GM19043 (cell line): Measurements from ENCODE around the gene APC2.
"Not testable (repeated sequence)": the region's sequence is repeated elsewhere in the genome, so short reads cannot be mapped to it uniquely, and the experiment has no call there.

Experiments
- ATAC-seq: cut with Tn5 transposase; IDR thresholded peaks from one replicate; pipeline ENCODE4 v1.9.1; 2021; ENCODE audit warnings: low read depth; ENCODE audit not compliant: unreplicated experiment

Gene APC2

DNA sequence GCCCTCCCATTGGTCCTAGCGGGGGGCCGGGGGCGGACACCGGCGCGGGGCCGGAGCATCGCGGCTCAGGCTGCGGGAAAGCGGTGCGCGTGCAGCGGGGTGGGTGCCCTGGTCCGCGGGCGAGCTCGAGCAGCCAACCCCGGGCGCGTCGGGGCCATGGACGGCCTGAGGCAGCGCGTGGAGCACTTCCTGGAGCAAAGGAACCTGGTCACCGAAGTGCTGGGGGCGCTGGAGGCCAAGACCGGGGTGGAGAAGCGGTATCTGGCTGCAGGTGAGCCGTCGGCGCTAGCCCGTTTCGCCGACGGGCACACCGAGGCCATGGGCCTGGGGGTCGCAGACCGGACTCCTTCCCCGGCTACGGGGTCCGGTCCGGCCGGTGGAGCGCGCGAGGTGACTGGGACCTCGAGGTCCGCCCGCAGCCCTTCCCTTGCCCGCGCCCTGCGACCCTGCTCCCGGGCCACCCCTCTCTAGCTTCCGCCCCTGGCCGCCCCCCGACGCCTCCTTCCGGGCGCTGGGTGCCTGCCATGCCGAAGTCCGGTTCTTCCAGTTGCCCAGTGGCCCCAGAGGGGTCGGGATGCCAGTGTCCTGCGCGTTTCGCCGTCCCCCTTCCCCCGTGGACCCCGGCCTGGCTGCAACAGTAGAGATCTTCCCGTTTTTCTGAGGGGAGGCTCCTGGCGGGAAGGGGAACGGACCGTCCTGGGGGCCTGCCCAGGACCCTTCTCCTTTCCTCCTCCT is 41.4 kb downstream of the APC2 start, which contains the start of gene REEP6:
Gene REEP6 (plus strand): TSS at position 68 of the 735 bp plus-strand sequence. CDS start 89 bp downstream, at position 157.
- no peak for ATAC-seq

GRCh38 chr19:1491849-1492170 is 41.9 kb downstream of the APC2 start:
- no peak for ATAC-seq

DNA sequence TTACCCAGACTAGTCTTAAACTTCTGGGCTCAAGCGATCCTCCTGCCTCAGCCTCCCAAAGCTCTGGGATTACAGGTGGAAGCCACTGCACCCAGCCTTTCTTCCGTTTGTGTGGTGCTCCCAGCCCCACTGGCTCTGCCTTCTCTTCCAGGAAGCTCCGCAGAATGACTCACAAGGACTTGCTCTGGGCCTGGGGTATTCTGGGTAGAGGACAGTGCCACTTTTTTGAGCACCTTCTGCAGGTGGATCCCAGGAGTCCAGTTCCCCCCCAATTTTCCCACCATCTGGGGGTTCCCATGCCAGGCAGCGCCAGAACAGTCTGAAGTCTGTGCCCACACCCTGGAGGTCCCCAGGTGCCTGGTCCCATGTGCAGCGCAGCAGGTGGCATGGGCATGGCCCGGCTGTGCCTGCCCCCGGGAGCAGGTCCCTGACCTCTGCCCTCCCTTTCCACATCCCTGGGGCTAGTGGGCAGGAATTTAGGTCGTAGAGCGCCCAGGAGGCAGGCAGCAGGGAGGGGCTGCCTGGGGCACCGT is 42.6 kb downstream of the APC2 start:
- ATAC-seq, result no peak

GRCh38 chr19:1494115-1494815 is 44.3 kb downstream of the APC2 start:
- ATAC-seq, result no peak

- no peak for ATAC-seq
These were observed 45.3 kb downstream of the APC2 start for GRCh38 chr19:1495051-1495798.

DNA sequence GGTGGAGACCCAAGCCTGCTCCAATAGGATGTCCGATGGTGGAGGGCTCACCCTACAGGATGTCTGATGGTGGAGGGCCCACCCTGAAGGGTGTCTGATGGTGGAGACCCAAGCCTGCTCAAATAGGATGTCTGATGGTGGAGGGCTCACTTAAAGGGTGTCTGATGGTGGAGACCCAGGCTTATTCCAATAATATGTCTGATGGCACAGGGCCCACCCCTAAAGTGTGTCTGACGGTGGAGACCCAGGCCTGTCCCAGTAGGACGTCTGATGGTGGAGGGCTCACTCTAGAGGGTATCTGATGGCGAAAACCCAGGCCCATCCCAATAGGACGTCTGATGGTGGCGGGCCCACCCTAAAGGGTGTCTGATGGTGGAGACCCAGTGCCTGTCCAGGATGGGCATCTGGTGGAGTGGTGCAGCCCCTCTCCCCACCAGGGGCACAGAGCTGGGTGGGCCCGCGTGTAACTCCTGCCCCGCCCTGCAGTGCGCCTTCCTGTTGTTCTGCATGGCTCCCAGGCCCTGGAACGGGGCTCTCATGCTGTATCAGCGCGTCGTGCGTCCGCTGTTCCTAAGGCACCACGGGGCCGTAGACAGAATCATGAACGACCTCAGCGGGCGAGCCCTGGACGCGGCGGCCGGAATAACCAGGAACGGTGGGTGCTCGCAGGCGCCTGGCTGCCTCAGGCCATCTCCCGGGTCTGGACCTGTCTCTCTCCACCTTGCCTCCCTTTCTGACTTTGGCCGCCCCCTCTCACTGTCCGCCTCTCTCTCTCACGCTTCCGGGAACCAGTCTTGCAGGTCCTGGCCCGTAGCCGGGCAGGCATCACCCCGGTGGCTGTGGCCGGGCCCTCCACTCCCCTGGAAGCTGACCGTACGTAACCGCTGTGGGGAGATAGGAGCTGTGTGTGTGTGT is 46.1 kb downstream of the APC2 start:
- no peak for ATAC-seq

- ATAC-seq, result no peak
These were observed 47.0 kb downstream of the APC2 start for GRCh38 chr19:1496714-1497577.

DNA sequence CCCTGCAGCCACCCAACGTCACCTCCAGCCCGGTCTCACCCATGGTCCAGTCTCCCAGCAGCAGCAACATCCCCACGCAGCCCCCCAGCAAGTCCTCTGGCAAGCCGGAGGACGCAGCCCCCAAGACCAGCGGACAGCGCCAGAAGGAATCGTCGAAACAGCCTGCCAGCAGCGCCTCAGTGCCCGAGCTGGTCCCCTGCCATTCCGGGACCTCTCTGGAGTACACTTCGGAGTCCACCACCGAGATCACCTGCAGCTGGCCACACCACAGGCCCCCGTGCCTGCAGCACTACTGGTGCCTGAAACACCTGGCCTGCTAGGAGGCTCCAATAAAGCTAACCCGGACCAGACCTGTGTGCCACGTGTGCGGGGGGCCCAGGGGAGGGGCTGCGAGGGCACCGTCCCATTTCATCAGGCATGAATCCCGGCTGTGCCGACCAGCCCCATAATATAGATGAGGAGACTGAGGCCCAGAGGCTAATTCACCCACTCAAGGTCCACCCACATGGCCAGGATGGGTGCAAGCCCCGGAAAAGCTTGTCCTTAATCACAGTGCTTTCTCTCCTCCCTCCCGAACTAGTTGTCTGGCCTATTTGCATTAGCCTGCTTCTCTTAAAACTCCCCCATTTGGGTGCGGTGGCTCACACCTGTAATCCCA is 47.8 kb downstream of the APC2 start:
- no peak for ATAC-seq

DNA sequence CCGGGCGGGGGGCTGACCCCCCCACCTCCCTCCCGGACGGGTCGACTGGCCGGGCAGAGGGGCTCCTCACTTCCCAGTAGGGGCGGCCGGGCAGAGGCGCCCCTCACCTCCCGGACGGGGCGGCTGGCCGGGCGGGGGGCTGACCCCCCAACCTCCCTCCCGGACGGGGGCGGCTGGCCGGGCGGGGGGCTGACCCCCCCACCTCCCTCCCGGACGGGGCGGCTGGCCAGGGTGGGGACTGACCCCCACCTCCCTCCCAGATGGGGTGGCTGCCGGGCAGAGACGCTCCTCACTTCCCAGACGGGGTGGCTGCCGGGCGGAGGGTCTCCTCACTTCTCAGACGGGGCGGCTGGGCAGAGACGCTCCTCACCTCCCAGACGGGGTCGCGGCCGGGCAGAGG is 49.3 kb downstream of the APC2 start:
- ATAC-seq, result not testable (repeated sequence)

DNA sequence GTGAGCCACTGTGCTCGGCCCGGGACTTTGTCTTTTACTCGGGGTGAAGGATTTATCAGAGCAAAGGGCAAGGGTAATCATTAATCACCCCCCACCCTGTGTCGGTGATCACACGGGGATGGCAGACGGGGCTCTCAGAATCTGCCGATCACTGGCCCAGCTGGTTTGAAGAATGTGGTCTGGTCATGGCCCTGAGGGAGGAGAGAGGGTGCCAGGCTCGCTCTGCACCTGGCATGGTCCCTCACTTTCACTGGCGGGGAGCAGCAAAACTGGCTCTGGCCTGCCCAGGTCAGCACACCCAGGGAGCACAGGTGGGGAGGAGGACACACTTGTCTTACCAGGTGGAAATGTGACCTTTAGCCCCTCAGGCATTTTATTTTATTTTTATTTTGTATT is 51.3 kb downstream of the APC2 start:
- ATAC-seq, result no peak

- no peak for ATAC-seq
These were observed 52.6 kb downstream of the APC2 start for GRCh38 chr19:1502433-1503088.

- ATAC-seq, result no peak
These were observed 53.4 kb downstream of the APC2 start for GRCh38 chr19:1503089-1503924.

DNA sequence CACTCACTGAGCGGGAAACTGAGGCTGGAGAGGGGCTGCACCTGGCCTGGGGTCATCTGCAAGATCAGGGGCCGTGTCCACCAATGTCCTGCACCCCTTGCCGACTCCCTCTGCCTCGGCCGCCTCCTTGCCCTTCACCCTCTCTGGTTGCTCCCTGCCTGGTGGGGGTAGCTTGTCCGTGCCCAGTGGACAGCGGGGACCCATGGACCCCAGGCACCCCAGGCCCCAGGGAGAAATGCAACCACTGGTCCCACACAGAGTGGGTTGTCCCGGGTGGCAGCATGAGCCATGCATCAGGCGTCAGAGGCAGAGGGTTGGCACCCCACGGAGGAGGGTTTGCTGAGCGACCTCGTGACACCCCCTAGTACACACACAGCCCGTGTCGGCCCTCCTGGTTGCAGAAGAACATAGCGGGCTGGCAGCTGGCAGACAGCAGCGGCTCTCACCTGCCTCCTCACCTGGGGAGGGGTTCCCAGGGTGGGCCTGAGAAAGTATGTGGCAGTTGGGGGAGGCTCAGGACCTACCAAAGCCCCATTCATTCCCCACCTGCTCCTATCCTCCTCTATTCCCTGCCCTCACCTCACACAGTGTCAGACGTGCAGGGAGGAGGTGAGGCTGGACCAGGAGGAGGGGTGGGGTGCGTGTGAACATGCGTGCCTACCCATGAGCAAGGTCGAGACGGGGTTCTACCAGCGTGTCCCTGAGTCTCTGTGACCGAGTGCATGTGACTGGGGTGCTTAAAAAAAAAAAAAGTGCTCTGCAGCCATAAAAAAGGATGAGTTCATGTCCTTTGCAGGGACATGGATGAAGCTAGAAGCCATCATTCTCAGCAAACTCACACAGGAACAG is 54.2 kb downstream of the APC2 start:
- no peak for ATAC-seq

- no peak for ATAC-seq
These were observed 55.1 kb downstream of the APC2 start for GRCh38 chr19:1505012-1505411.

GRCh38 chr19:1505991-1506881 is 56.3 kb downstream of the APC2 start:
- no peak for ATAC-seq
